KOPT-K1 (cell line): ENCODE data around the gene ASB1.
"Not testable (repeated sequence)": the region's sequence is repeated elsewhere in the genome, so short reads cannot be mapped to it uniquely, and the experiment has no call there.

Experiments used
- H3K27ac ChIP-seq: fragments of 200-600 bp; sonication (generic); 2 replicates; pipeline ENCODE4 v1.5.1; 2016; ENCODE audit warnings: antibody characterized with exemption, mild to moderate bottlenecking, low read depth, low read length; ENCODE audit not compliant: poor library complexity, severe bottlenecking
- H3K36me3 ChIP-seq: fragments of 200-600 bp; sonication (generic); 2 replicates; pipeline ENCODE4 v1.5.1; 2017; ENCODE audit warnings: antibody characterized with exemption, mild to moderate bottlenecking, low read length, moderate library complexity; ENCODE audit not compliant: insufficient read depth
- H3K9me3 ChIP-seq: fragments of 200-600 bp; sonication (generic); 2 replicates; pipeline ENCODE4 v1.5.1; 2017; ENCODE audit warnings: antibody characterized with exemption, low read length, mild to moderate bottlenecking; ENCODE audit not compliant: insufficient read depth, poor library complexity, severe bottlenecking

The ASB1 gene

GRCh38 chr2:238442257-238442656, 15.5 kb downstream of the ASB1 start:
- H3K36me3 ChIP-seq: peaks cover 85% of the 10 kb centered on the region
- not testable (repeated sequence) for H3K27ac ChIP-seq, H3K9me3 ChIP-seq

DNA sequence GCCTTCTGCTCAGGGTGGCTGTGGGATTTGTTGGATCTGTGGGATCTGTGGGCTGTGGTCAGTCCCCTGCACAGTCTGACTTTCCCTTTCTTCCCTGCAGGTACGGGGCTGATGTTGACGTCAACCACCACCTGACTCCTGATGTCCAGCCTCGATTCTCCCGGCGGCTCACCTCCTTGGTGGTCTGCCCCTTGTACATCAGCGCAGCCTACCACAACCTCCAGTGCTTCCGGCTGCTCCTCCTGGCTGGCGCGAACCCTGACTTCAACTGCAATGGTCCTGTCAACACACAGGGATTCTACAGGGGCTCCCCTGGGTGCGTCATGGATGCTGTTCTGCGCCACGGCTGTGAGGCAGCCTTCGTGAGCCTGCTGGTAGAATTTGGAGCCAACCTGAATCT, 17.5 kb downstream of the ASB1 start:
- Histone ChIP-seq H3K27ac (no peak overlapping the region), H3K36me3 (peaks cover 85% of the 10 kb centered on the region), H3K9me3 (no peaks in the 10 kb centered on the region)

- H3K9me3 ChIP-seq: no peaks in the 10 kb centered on the region
- no peak overlapping the region for H3K27ac ChIP-seq
- H3K36me3 ChIP-seq: peaks cover 85% of the 10 kb centered on the region
Observed at GRCh38 chr2:238445409-238446190, 18.9 kb downstream of the ASB1 start.

GRCh38 chr2:238446371-238446770, 19.6 kb downstream of the ASB1 start:
- Histone ChIP-seq H3K36me3 (peaks cover 87% of the 10 kb centered on the region), H3K9me3 (no peaks in the 10 kb centered on the region), H3K27ac (no peak overlapping the region)

DNA sequence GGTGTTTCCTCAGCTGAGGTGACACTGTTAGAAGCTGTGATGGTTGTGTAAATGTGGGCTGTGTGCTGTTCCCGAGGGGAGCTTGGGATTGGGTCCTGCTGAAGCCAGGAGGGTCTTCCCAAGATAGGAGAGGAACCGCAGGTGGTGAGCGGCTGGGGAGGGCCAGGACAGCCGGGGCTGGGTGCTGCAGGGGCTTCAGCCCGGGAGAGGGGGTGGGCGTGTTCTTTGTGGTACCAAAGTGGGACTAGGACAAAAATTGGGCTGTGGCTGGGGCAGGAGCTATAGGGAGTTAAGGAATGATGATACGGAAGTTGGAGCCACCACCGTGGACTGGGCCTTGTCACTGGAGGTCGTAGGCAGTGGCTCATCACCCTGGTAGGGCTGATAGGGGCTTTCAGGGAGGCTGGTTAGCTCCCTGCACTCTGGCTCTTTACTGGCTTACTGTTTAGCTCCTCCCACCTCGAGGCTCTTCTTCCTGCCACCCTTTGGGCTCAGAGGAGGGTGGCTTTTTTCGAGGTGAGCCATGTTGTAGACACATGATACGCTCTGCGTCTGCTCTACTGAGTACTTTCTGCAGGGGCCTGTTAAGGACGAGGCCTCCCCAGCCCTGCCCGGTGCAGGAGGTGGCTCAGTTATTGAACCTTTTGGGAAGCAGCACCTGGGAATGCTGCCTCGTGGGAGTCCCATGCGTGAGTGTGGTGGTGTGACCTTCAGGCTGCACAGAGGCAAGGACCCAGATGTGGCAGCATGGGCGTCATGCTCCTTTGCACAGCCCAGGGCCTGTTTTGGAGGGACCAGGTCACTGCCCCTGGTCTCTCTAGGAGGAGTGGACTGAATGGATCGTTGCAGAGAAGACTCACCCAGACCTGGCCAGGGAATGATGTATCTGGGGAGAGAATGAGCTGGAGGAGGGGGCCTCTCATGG, 21.6 kb downstream of the ASB1 start:
- Histone ChIP-seq H3K36me3 (peaks cover 100% of the 10 kb centered on the region), H3K27ac (no peak overlapping the region), H3K9me3 (no peaks in the 10 kb centered on the region)

- H3K36me3 ChIP-seq: peaks cover 91% of the 10 kb centered on the region
- H3K9me3 ChIP-seq: no peaks in the 10 kb centered on the region
- no peak overlapping the region for H3K27ac ChIP-seq
Observed at GRCh38 chr2:238449241-238449640, 22.5 kb downstream of the ASB1 start.

- Histone ChIP-seq H3K9me3 (no peaks in the 10 kb centered on the region), H3K27ac (no peak overlapping the region), H3K36me3 (peaks cover 84% of the 10 kb centered on the region)
Observed at GRCh38 chr2:238449909-238450417, 23.2 kb downstream of the ASB1 start.

DNA sequence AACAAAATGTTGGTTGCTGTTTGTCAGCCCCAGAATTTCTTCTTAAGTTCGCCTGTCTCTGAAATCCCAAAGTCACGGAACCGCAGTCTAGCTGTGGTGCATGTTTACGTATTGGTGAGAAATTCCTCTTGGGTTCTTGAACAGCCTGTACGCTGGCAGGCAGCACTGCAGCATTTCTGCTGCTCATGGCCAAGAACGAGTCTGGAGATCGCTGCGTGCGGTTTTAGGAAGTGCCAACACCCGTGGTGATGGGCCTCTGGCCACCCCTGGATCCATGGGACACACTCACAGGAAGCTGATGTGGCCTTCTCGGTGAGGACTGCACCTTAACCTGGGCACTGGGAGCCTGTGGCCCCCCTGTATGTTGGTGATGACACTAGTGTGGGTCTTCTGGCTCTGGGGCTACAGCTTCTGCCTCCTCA, 23.7 kb downstream of the ASB1 start:
- peaks cover 79% of the 10 kb centered on the region for H3K36me3 ChIP-seq
- no peak overlapping the region for H3K27ac ChIP-seq
- H3K9me3 ChIP-seq: peaks cover 2% of the 10 kb centered on the region

DNA sequence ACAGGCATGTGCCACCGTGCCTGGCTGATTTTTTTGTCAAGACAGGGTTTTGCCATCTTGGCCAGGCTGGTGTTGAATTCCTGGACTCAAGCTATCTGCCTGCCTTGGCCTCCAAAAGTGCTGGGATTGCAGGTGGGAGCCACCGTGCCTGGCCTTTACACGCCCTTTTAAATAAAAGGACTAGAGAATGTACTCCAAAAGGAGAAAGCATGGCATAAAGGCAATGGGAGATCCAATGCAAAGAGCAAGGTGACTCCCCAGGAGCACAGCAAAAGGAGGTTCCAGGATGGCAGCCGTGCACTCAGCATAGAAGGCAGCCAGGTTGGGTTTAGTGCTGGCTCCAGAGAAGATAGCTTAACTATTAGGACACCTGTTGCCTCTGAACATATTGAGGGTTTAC, 27.1 kb downstream of the ASB1 start:
- H3K27ac ChIP-seq: no peak overlapping the region
- H3K9me3 ChIP-seq: peaks cover 22% of the 10 kb centered on the region
- peaks cover 45% of the 10 kb centered on the region for H3K36me3 ChIP-seq

- Histone ChIP-seq H3K36me3 (peaks cover 19% of the 10 kb centered on the region), H3K9me3 (peaks cover 22% of the 10 kb centered on the region), H3K27ac (no peak overlapping the region)
Observed at GRCh38 chr2:238456449-238456848, 29.7 kb downstream of the ASB1 start.

GRCh38 chr2:238456970-238457926, 30.5 kb downstream of the ASB1 start:
- H3K9me3 ChIP-seq: peaks cover 22% of the 10 kb centered on the region
- peaks cover 11% of the 10 kb centered on the region for H3K36me3 ChIP-seq
- H3K27ac ChIP-seq: no peak overlapping the region

GRCh38 chr2:238457927-238458324, 31.2 kb downstream of the ASB1 start:
- H3K27ac ChIP-seq: no peak overlapping the region
- H3K36me3 ChIP-seq: peaks cover 4% of the 10 kb centered on the region; the same call in 1 of the 2 replicates
- H3K9me3 ChIP-seq: peaks cover 22% of the 10 kb centered on the region

DNA sequence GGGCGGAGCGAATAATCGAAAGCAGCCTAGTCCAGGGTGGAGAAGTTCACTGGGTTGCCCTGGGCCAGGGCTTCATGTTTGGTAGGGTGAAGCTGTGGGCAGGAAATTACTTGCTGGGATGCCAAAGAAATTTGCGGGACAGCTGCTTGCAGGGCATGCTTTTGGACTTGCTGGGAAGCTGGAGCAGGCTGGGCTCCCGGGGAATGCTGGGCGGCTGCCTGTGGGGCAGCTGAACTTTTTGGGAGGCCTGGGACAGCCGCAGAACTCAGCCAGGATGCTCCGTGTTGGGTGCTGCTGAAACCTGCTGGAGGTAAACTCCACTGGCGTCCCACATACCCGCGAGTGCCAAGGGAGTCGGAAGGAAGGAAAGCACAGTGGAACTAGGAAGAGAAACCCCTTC, 31.9 kb downstream of the ASB1 start:
- H3K36me3 ChIP-seq: no peaks in the 10 kb centered on the region
- no peak overlapping the region for H3K27ac ChIP-seq
- H3K9me3 ChIP-seq: peaks cover 22% of the 10 kb centered on the region

- no peaks in the 10 kb centered on the region for H3K36me3 ChIP-seq
- H3K9me3 ChIP-seq: peaks cover 22% of the 10 kb centered on the region
- no peak overlapping the region for H3K27ac ChIP-seq
Observed at GRCh38 chr2:238459081-238459629, 32.4 kb downstream of the ASB1 start.
